Transverse colon (tissue), 4 donors: ENCODE measurements around the gene CAPN9.

Experiments used
- CTCF ChIP-seq, 5 experiments: fragments of 200-600 bp in 3 of 5; fragments of 450-650 bp in 2 of 5; sonication (generic) in 3 of 5; IDR thresholded peaks; 1 replicate in 2 of 5; 2 replicates in 3 of 5; pipeline ENCODE4 v1.5.1; 2016 to 2017; ENCODE audit warnings: antibody characterized with exemption in 5 of 5, inconsistent platforms in 3 of 5, mild to moderate bottlenecking in 2 of 5, moderate library complexity in 1 of 5
- EP300 ChIP-seq: sonication (generic); formaldehyde crosslinking; IDR thresholded peaks from one replicate; pipeline ENCODE4 v1.6.1; 2017; ENCODE audit warnings: antibody characterized with exemption, low read depth
- POLR2A ChIP-seq: fragments of 450-650 bp; IDR thresholded peaks from one replicate; pipeline ENCODE4 v1.6.1; 2016; ENCODE audit warnings: antibody characterized with exemption, mild to moderate bottlenecking, moderate library complexity
- POLR2AphosphoS5 ChIP-seq, 3 donors: sonication (generic); formaldehyde crosslinking; IDR thresholded peaks; one replicate each; pipeline ENCODE4 v1.6.1; 2016; ENCODE audit warnings: antibody characterized with exemption in 3 of 3

DNA sequence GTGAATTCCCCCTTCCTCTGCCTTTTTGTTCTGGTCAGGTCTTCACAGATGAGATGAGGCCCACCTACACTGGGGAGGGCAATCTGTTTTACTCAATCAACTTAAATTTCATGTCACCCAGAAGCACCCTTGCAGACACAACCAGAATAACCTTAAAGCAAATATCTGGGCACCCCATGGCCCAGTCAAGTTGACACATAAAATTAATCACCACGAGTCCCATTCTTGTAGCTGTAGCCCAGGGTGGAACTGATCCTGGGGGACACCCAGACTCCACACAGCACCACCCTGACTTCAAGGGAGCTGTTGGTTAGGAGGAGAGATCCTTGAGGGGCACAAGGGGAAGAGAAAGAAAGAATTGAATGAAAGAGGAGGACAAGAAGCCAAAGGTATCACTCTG, 23.1 kb downstream of the CAPN9 start:
- no peak for TF ChIP-seq POLR2AphosphoS5 (IDR thresholded peaks at IDR 0.05)
- TF ChIP-seq CTCF (IDR thresholded peaks at IDR 0.05) = no peak
- no peak for TF ChIP-seq EP300
- no peak for TF ChIP-seq POLR2A
